Liver (tissue), 9 donors: ENCODE data around the gene CTPS2. TPM values are rescaled to one million over a fixed set of nuclear protein-coding genes. Genes with fewer than 3 reads are reported as not detected.
A peak's percentile ranks its signal among the peaks of the same experiment; 100 is the strongest.

Source experiments
- DNase-seq: peaks from one replicate; pipeline ENCODE4 v3.0.0-alpha.2; 2017; ENCODE audit warnings: low spot score
- H3K27ac ChIP-seq, 2 donors: one replicate each; pipeline ENCODE4 v1.7.0; 2013; ENCODE audit warnings: inconsistent platforms in 2 of 2, low read length in 2 of 2, control low read depth in 1 of 2, low read depth in 1 of 2, mild to moderate bottlenecking in 1 of 2
- H3K27me3 ChIP-seq, 4 donors: one replicate each; pipeline versions ENCODE4 v1.6.1 to v1.7.0; 2013; ENCODE audit warnings: low read length in 3 of 4, inconsistent platforms in 1 of 4, mild to moderate bottlenecking in 1 of 4, moderate library complexity in 1 of 4; ENCODE audit not compliant: control insufficient read depth in 4 of 4, insufficient read depth in 4 of 4
- H3K36me3 ChIP-seq, 4 donors: one replicate each; pipeline versions ENCODE4 v1.6.1 to v1.7.0; 2013; ENCODE audit warnings: low read length in 3 of 4, mild to moderate bottlenecking in 3 of 4, low read depth in 1 of 4, moderate library complexity in 1 of 4; ENCODE audit not compliant: control insufficient read depth in 4 of 4, insufficient read depth in 3 of 4
- H3K4me1 ChIP-seq, 4 donors: one replicate each; pipeline versions ENCODE4 v1.6.1 to v1.7.0; 2013; ENCODE audit warnings: low read length in 3 of 4, mild to moderate bottlenecking in 3 of 4, moderate library complexity in 1 of 4; ENCODE audit not compliant: control insufficient read depth in 4 of 4, insufficient read depth in 4 of 4
- H3K4me3 ChIP-seq, 3 donors: one replicate each; pipeline versions ENCODE4 v1.6.1 to v1.7.0; 2013; ENCODE audit warnings: low read length in 3 of 3, control low read depth in 1 of 3, low read depth in 1 of 3, mild to moderate bottlenecking in 1 of 3
- H3K9ac ChIP-seq, 2 donors: one replicate each; pipeline ENCODE4 v1.7.0; 2013; ENCODE audit warnings: low read length in 2 of 2, mild to moderate bottlenecking in 2 of 2, moderate library complexity in 2 of 2, control low read depth in 1 of 2, low read depth in 1 of 2
- H3K9me3 ChIP-seq, 4 donors: one replicate each; pipeline versions ENCODE4 v1.6.1 to v1.7.0; 2013; ENCODE audit warnings: low read length in 3 of 4; ENCODE audit not compliant: control insufficient read depth in 4 of 4
- EGR1 ChIP-seq, 2 donors: IDR thresholded peaks; 2 replicates each; pipeline ENCODE4 v1.6.1; 2016 to 2018; ENCODE audit warnings: antibody characterized with exemption in 2 of 2, low read depth in 2 of 2
- FOXA1 ChIP-seq: IDR thresholded peaks from 2 replicates; pipeline ENCODE4 v1.6.1; 2016; ENCODE audit warnings: antibody characterized with exemption
- GABPA ChIP-seq, 2 donors: IDR thresholded peaks in 1 of 2; conservative IDR thresholded peaks in 1 of 2; 2 replicates each; pipeline ENCODE4 v1.6.1; 2016; ENCODE audit warnings: antibody characterized with exemption in 2 of 2, mild to moderate bottlenecking in 1 of 2, moderate library complexity in 1 of 2
- HNF4A ChIP-seq, 2 donors: conservative IDR thresholded peaks; 2 replicates each; pipeline ENCODE4 v1.6.1; 2016; ENCODE audit warnings: antibody characterized with exemption in 2 of 2, mild to moderate bottlenecking in 2 of 2
- JUND ChIP-seq, 2 donors: IDR thresholded peaks; 2 replicates each; pipeline ENCODE4 v1.6.1; 2016; ENCODE audit warnings: antibody characterized with exemption in 2 of 2
- RAD21 ChIP-seq, 2 donors: IDR thresholded peaks; 2 replicates each; pipeline ENCODE4 v1.6.1; 2016; ENCODE audit warnings: antibody characterized with exemption in 2 of 2, mild to moderate bottlenecking in 2 of 2
- RXRA ChIP-seq, 2 donors: IDR thresholded peaks; 2 replicates each; pipeline ENCODE4 v1.6.1; 2017 to 2018; ENCODE audit warnings: antibody characterized with exemption in 2 of 2, mild to moderate bottlenecking in 1 of 2
- SP1 ChIP-seq: IDR thresholded peaks from 2 replicates; pipeline ENCODE4 v1.6.1; 2018; ENCODE audit warnings: antibody characterized with exemption, mild to moderate bottlenecking
- YY1 ChIP-seq: IDR thresholded peaks from 2 replicates; pipeline ENCODE4 v1.6.1; 2016; ENCODE audit warnings: antibody characterized with exemption, mild to moderate bottlenecking
- WGBS: extraction: QIAGEN DNeasy Blood & Tissue Kit; methylation state at CpG from one replicate; pipeline ENCODE4 v1.1.7; 2013; 5-methylcytosine and 5-hydroxymethylcytosine counted together
- polyA plus RNA-seq, 2 donors: library from polyadenylated mRNA; stranded (reverse) in 1 of 2; unstranded in 1 of 2; fragments of 200-250 nt in 1 of 2; fragments of >200 nt in 1 of 2; fragmentation: Nextera tagmentation in 1 of 2; extraction: Ambion mirVana in 1 of 2; gene quantifications; one replicate each; pipeline versions ENCODE4 v1.2.1 to v1.2.3, GENCODE V29; 2013 to 2015
- total RNA-seq, 2 donors: library from RNA; depleted of rRNA; stranded (reverse); fragments of >200 nt; gene quantifications; one replicate each; pipeline ENCODE4 v1.2.3, GENCODE V29; 2014
- TF ChIP-seq, protein P1 (sequence below): IDR thresholded peaks from 2 replicates; pipeline ENCODE4 v1.6.1; 2016; ENCODE audit warnings: antibody characterized with exemption
- TF ChIP-seq, protein P2 (sequence below): IDR thresholded peaks from 2 replicates; pipeline ENCODE4 v1.6.1; 2016; ENCODE audit warnings: antibody characterized with exemption
- TF ChIP-seq, protein P3 (sequence below): IDR thresholded peaks from 2 replicates; pipeline ENCODE4 v1.6.1; 2016; ENCODE audit warnings: antibody characterized with exemption, mild to moderate bottlenecking
- TF ChIP-seq, protein P4 (sequence below): IDR thresholded peaks from 2 replicates; pipeline ENCODE4 v1.6.1; 2016; ENCODE audit warnings: antibody characterized with exemption
- donor health status: healthy.
- donor health status: healthy.
- donor health status: healthy.
- donor health status: healthy.
- donor health status: healthy.

Gene CTPS2
- total and polyA plus RNA-seq, 4 donors, result 3.0 to 11.2 (median 7.2) TPM

DNA sequence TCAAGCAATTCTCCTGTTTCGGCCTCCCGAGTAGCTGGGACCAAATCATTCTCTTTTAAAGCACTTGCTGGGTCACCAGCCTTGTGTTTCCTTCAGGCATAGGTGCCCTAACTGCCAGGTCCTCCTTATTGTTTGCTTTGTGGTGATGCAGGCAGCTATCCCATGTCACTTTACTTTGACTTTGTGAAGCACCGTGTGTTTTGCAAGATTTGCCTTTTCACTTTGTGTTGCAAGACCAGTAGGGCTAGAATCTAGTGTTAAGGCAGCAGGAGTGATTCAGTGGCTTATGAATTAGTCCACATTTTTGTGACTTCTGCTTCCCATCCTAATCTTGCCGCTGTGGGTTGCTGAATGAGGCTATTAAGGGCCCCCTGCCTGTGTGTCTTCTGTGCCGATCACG lies 27.1 kb upstream of the CTPS2 start (continued):
- no peak for TF ChIP-seq GABPA (IDR thresholded peaks at IDR 0.05 in 1 of 2, conservative IDR thresholded peaks at IDR 0.05 in 1 of 2)
- TF ChIP-seq JUND (IDR thresholded peaks at IDR 0.05), result peak in 1 of 2 donors; percentile 28

DNA sequence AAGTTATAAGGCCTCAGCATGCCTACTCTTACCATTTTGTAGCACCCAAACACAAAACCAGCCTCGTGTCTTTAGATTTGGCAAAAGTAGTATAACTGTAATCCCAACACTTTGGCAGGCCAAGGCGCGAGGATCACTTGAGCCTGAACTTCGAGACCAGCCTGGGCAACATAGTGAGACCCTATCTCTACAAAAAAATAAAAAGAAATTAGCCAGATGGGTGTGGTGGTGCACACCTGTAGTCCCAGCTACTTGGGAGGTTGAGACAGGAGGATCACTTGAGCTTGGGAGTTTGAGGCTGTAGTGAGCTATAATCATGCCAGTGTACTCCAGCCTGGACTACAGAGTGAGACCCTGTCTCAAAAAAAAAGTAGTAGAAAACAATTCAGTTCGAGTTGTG lies 24.6 kb upstream of the CTPS2 start:
- H3K9me3 ChIP-seq, result no peaks in the 10 kb centered on the region
- WGBS, result 78% methylated on average over 5 of the region's 5 CpGs
- no peak for TF ChIP-seq JUND (IDR thresholded peaks at IDR 0.05)
- TF ChIP-seq YY1, result no peak
- TF ChIP-seq, protein P1, sequence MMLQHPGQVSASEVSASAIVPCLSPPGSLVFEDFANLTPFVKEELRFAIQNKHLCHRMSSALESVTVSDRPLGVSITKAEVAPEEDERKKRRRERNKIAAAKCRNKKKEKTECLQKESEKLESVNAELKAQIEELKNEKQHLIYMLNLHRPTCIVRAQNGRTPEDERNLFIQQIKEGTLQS, result no peak
- TF ChIP-seq GABPA (IDR thresholded peaks at IDR 0.05 in 1 of 2, conservative IDR thresholded peaks at IDR 0.05 in 1 of 2), result no peak
- TF ChIP-seq RAD21 (IDR thresholded peaks at IDR 0.05), result no peak
- no peak overlapping the region for H3K4me3 ChIP-seq
- peaks cover 1 to 10% (median 5%) of the 10 kb centered on the region in 4 donors for H3K4me1 ChIP-seq
- peaks cover 1 to 28% (median 10%) of the 10 kb centered on the region in 4 donors for H3K36me3 ChIP-seq
- H3K27ac ChIP-seq, result no peak overlapping the region
- DNase-seq, result no peak
- no peaks in the 10 kb centered on the region for H3K27me3 ChIP-seq
- no peak overlapping the region for H3K9ac ChIP-seq

DNA sequence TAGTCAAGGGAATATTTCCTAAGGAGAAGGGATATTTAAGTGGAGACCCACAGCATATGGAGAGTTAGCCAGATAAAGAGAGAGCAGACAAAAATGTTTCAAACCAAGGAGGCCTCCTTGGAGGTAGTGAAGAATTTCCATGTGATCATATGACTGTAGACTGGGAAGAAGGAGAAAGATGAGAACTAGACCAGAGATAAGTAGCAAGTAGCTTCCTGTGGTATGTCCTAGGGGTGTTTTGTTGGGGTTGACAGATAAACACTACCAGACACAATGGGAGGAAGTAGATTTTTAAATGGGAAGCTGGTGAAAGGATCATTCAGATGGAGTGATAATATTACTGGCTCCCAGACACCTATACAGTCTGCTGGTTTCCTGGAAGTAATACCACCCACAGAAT lies 20.5 kb upstream of the CTPS2 start:
- Histone ChIP-seq H3K9ac (no peak overlapping the region), H3K36me3 (peaks cover 1 to 18% (median 9%) of the 10 kb centered on the region in 4 donors), H3K4me3 (no peak overlapping the region), H3K4me1 (peaks cover 0 to 2% (median under 1%) of the 10 kb centered on the region in 4 donors), H3K27ac (no peak overlapping the region), H3K9me3 (no peaks in the 10 kb centered on the region), H3K27me3 (no peaks in the 10 kb centered on the region)
- no peak for DNase-seq
- no peak for TF ChIP-seq RAD21 (IDR thresholded peaks at IDR 0.05)
- no peak for TF ChIP-seq GABPA (IDR thresholded peaks at IDR 0.05 in 1 of 2, conservative IDR thresholded peaks at IDR 0.05 in 1 of 2)
- TF ChIP-seq YY1, result no peak
- TF ChIP-seq FOXA1, result no peak
- TF ChIP-seq, protein P2, sequence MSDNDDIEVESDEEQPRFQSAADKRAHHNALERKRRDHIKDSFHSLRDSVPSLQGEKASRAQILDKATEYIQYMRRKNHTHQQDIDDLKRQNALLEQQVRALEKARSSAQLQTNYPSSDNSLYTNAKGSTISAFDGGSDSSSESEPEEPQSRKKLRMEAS, result no peak
- no peak for TF ChIP-seq EGR1 (IDR thresholded peaks at IDR 0.05; ENCODE audit: low read depth in 2 of 2)
- no peak for TF ChIP-seq HNF4A (conservative IDR thresholded peaks at IDR 0.05)
- TF ChIP-seq, protein P3, sequence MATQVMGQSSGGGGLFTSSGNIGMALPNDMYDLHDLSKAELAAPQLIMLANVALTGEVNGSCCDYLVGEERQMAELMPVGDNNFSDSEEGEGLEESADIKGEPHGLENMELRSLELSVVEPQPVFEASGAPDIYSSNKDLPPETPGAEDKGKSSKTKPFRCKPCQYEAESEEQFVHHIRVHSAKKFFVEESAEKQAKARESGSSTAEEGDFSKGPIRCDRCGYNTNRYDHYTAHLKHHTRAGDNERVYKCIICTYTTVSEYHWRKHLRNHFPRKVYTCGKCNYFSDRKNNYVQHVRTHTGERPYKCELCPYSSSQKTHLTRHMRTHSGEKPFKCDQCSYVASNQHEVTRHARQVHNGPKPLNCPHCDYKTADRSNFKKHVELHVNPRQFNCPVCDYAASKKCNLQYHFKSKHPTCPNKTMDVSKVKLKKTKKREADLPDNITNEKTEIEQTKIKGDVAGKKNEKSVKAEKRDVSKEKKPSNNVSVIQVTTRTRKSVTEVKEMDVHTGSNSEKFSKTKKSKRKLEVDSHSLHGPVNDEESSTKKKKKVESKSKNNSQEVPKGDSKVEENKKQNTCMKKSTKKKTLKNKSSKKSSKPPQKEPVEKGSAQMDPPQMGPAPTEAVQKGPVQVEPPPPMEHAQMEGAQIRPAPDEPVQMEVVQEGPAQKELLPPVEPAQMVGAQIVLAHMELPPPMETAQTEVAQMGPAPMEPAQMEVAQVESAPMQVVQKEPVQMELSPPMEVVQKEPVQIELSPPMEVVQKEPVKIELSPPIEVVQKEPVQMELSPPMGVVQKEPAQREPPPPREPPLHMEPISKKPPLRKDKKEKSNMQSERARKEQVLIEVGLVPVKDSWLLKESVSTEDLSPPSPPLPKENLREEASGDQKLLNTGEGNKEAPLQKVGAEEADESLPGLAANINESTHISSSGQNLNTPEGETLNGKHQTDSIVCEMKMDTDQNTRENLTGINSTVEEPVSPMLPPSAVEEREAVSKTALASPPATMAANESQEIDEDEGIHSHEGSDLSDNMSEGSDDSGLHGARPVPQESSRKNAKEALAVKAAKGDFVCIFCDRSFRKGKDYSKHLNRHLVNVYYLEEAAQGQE, result no peak
- TF ChIP-seq, protein P4, sequence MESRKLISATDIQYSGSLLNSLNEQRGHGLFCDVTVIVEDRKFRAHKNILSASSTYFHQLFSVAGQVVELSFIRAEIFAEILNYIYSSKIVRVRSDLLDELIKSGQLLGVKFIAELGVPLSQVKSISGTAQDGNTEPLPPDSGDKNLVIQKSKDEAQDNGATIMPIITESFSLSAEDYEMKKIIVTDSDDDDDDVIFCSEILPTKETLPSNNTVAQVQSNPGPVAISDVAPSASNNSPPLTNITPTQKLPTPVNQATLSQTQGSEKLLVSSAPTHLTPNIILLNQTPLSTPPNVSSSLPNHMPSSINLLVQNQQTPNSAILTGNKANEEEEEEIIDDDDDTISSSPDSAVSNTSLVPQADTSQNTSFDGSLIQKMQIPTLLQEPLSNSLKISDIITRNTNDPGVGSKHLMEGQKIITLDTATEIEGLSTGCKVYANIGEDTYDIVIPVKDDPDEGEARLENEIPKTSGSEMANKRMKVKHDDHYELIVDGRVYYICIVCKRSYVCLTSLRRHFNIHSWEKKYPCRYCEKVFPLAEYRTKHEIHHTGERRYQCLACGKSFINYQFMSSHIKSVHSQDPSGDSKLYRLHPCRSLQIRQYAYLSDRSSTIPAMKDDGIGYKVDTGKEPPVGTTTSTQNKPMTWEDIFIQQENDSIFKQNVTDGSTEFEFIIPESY, result no peak
- TF ChIP-seq, protein P1, result no peak
- TF ChIP-seq SP1, result no peak
- TF ChIP-seq RXRA (IDR thresholded peaks at IDR 0.05), result no peak
